ENCODE data around the gene ERCC1.

The ERCC1 gene

GRCh38 chr19:45469945-45470761, 46.4 kb upstream of the ERCC1 start:
- DNase-seq (ENCODE audit: low read depth), result no peak
- in situ Hi-C loops (cut with HindIII; ENCODE audit: low sequenced_read_pairs), result no loop called here
- H3K4me3 ChIP-seq (ENCODE audit: low read depth, low read length), result peak overlapping the region; percentile 98
- TF ChIP-seq CTCF (IDR thresholded peaks at IDR 0.05; ENCODE audit: low read depth, low read length, missing control alignments), result no peak

GRCh38 chr19:45469132-45469944, 45.6 kb upstream of the ERCC1 start:
- no peak for TF ChIP-seq CTCF (IDR thresholded peaks at IDR 0.05; ENCODE audit: low read depth, low read length, missing control alignments)
- DNase-seq (ENCODE audit: low read depth), result peak; percentile 80
- peak overlapping the region; percentile 98 for H3K4me3 ChIP-seq (ENCODE audit: low read depth, low read length)
- in situ Hi-C loops (cut with HindIII; ENCODE audit: low sequenced_read_pairs), result no loop called here

GRCh38 chr19:45468803-45469131, 45.0 kb upstream of the ERCC1 start:
- H3K4me3 ChIP-seq (ENCODE audit: low read depth, low read length), result peak overlapping the region; percentile 98
- in situ Hi-C loops (cut with HindIII; ENCODE audit: low sequenced_read_pairs), result no loop called here
- no peak for TF ChIP-seq CTCF (IDR thresholded peaks at IDR 0.05; ENCODE audit: low read depth, low read length, missing control alignments)
- no peak for DNase-seq (ENCODE audit: low read depth)

- in situ Hi-C loops (cut with HindIII; ENCODE audit: low sequenced_read_pairs), result no loop called here
- peak overlapping the region; percentile 98 for H3K4me3 ChIP-seq (ENCODE audit: low read depth, low read length)
- no peak for DNase-seq (ENCODE audit: low read depth)
- TF ChIP-seq CTCF (IDR thresholded peaks at IDR 0.05; ENCODE audit: low read depth, low read length, missing control alignments), result no peak
These were observed 44.5 kb upstream of the ERCC1 start for GRCh38 chr19:45468159-45468651.

- peak; percentile 89 for DNase-seq (ENCODE audit: low read depth)
- H3K4me3 ChIP-seq (ENCODE audit: low read depth, low read length), result peak within 1 kb of the TSS; percentile 98
- in situ Hi-C loops (cut with HindIII; ENCODE audit: low sequenced_read_pairs), result no loop called here
- TF ChIP-seq CTCF (IDR thresholded peaks at IDR 0.05; ENCODE audit: low read depth, low read length, missing control alignments), result peak; percentile 26
These were observed 43.9 kb upstream of the ERCC1 start, which contains the start of gene FOSB for GRCh38 chr19:45467456-45468158. TSS of gene FOSB (plus strand) at chr19:45467996. CDS start at chr19:45468587, 591 bp downstream.

- DNase-seq (ENCODE audit: low read depth), result no peak
- in situ Hi-C loops (cut with HindIII; ENCODE audit: low sequenced_read_pairs), result no loop called here
- TF ChIP-seq CTCF (IDR thresholded peaks at IDR 0.05; ENCODE audit: low read depth, low read length, missing control alignments), result no peak
These were observed 43.4 kb upstream of the ERCC1 start for GRCh38 chr19:45467115-45467455.

More at GRCh38 chr19:45467115-45467455, 43.4 kb upstream of the ERCC1 start:
- peak overlapping the region; percentile 98 for H3K4me3 ChIP-seq (ENCODE audit: low read depth, low read length)
